Gastrocnemius medialis (tissue), 4 donors: ENCODE measurements around the gene MYO16.

Experiments
- CTCF ChIP-seq, 5 experiments: fragments of 450-650 bp in 3 of 5; fragments of 200-600 bp in 2 of 5; sonication (generic) in 2 of 5; IDR thresholded peaks in 4 of 5; conservative IDR thresholded peaks in 1 of 5; 1 replicate in 4 of 5; 2 replicates in 1 of 5; pipeline ENCODE4 v1.5.1; 2016 to 2019; ENCODE audit warnings: antibody characterized with exemption in 5 of 5, mild to moderate bottlenecking in 3 of 5, moderate library complexity in 3 of 5
- POLR2A ChIP-seq, 2 donors: fragments of 450-650 bp; IDR thresholded peaks; one replicate each; pipeline ENCODE4 v1.6.1; 2017; ENCODE audit warnings: antibody characterized with exemption in 2 of 2, mild to moderate bottlenecking in 2 of 2, moderate library complexity in 2 of 2

- TF ChIP-seq CTCF (IDR thresholded peaks at IDR 0.05 in 4 of 5, conservative IDR thresholded peaks at IDR 0.05 in 1 of 5), result no peak
- TF ChIP-seq POLR2A (IDR thresholded peaks at IDR 0.05), result no peak
Measured at GRCh38 chr13:109191413-109191812, 562.0 kb downstream of the MYO16 start.
